GM12892 (cell line): ENCODE measurements around the gene KRTAP12-2.
"Not testable (repeated sequence)": the region's sequence is repeated elsewhere in the genome, so short reads cannot be mapped to it uniquely, and the experiment has no call there.

Experiments
- DNase-seq: peaks from one replicate; pipeline ENCODE4 v3.0.0; 2011; ENCODE audit not compliant: insufficient read length
- FAIRE-seq: peaks from 2 replicates; lab custom pipeline; 2011; peaks lifted over from hg19 to GRCh38; lab: Jason Lieb, UNC
- POLR2A ChIP-seq: IDR thresholded peaks from 2 replicates; pipeline ENCODE4 v1.6.1; 2011; ENCODE audit warnings: low read depth, low read length, control low read depth
- POLR2AphosphoS5 ChIP-seq: IDR thresholded peaks from 2 replicates; pipeline ENCODE4 v1.6.1; 2011; ENCODE audit warnings: low read depth, low read length, control low read depth
- TAF1 ChIP-seq: IDR thresholded peaks from 2 replicates; pipeline ENCODE4 v1.6.1; 2011; ENCODE audit warnings: low read depth, mild to moderate bottlenecking, control low read depth, low read length, borderline replicate concordance

The KRTAP12-2 gene

DNA sequence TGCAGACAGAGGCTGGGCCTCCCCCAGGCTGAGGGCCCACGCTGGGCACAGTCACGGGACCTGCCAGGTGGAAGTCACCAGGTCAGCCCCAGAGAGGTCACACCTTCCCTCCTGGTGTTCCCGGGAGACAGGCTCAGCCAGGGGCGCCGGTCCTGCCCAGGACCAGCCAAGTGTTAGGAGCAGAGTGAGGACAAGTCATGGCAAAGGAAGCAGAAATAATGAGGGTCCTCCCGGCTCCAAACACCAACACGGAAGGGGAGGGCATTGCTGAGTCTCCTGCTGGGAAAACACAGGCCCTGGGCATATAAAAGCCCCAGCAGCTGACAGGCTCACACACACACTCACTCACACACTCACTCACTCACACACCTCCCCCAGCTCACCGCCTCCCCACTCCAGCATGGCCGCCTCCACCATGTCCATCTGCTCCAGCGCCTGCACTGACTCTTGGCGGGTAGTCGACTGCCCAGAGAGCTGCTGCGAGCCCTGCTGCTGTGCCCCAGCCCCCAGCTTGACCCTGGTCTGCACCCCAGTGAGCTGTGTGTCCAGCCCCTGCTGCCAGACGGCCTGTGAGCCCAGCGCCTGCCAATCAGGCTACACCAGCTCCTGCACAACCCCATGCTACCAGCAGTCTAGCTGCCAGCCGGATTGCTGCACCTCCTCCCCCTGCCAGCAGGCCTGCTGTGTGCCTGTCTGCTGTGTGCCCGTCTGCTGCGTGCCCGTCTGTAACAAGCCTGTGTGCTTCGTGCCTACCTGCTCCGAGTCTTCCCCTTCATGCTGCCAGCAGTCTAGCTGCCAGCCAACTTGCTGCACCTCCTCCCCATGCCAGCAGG lies 29.5 kb downstream of the KRTAP12-2 start, which contains the start of gene KRTAP10-10:
Gene KRTAP10-10, plus strand, starts transcription at position 339 of the 833 bp plus-strand sequence. Its CDS starts 62 bp downstream, at position 401.
- no peak for TF ChIP-seq TAF1
- no peak for TF ChIP-seq POLR2AphosphoS5
- TF ChIP-seq POLR2A, result no peak
- FAIRE-seq, result no peak
- no peak for DNase-seq

DNA sequence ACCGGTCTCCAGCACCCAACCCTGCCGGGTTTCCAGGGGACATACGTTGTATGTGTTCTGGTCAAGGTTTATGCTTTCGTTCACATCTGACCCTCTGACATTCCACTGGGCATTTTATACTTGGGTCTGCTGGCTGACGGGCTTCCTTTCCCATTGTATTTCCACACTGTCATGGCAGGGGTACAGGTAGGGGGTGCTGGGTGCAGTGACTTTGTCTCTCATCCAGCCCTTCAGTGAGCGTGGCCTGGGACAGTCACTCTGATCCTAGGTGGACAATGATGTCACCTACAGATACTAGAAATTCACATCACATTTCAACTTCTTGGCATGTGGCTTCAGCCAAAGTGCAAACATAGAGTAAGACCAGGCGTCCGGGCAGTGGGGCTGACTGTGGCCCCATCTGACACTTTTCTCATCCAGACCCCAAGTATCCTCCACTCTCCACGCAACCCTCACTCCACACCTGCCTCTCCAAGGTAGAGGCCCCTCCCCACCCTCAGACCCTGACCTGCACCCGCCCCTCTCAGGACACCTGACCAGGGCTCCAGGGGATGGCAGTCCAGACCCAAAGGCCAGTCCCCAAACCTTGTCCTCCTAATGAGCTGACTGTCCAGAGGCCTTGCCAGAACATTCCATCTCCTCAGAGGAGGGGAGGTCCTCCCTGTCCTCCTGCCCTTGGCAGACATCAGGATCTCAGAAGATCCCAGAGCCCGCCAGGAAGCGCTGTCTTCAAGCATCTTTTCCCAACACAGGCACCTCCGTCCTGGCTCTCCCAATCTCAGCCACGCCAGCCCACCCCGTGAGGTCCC lies 30.3 kb downstream of the KRTAP12-2 start:
- FAIRE-seq (no peak), DNase-seq (no peak)
- TF ChIP-seq POLR2AphosphoS5 (no peak), TAF1 (no peak), POLR2A (no peak)

DNA sequence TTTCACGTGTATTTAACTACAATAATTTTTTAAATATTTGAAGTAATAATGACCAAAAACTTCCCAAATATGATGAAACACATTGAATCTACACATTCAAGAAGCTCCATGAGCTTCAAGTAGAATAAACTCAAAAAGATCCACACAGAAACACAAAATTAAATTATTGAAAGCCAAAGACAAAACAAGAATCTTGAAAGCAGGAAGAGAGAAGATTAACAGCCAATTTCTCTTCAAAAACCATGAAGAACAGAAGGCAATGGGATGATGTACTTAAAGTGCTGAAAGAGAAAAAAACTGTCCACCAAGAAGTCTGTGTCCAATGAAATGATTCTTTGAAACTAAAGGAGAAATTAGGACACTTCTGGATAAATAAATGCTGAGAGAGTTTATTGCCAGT lies 34.7 kb downstream of the KRTAP12-2 start:
- TF ChIP-seq POLR2AphosphoS5, result no peak
- FAIRE-seq (no peak), DNase-seq (no peak)

DNA sequence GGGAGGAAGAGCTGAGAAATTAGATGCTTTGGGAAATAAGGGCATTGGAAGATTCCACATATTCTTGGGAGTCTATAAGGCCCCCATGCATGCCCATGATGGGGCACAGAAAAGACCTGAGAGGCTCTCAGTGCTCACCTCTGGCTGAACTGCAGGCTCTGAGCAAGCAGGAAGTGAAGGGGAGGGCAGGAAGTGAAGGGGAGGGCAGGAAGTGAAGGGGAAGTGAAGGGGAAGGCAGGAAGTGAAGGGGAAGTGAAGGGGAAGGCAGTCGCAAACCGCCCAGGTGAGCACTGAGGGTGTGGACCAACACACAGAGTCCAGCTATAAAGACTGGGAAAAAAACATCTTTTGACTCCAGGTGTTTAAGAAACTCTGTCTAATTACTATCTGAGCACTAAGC lies 36.3 kb downstream of the KRTAP12-2 start:
- DNase-seq (no peak), FAIRE-seq (no peak)
- TF ChIP-seq POLR2A, result no peak
- TF ChIP-seq POLR2AphosphoS5, result no peak
- TF ChIP-seq TAF1, result no peak

DNA sequence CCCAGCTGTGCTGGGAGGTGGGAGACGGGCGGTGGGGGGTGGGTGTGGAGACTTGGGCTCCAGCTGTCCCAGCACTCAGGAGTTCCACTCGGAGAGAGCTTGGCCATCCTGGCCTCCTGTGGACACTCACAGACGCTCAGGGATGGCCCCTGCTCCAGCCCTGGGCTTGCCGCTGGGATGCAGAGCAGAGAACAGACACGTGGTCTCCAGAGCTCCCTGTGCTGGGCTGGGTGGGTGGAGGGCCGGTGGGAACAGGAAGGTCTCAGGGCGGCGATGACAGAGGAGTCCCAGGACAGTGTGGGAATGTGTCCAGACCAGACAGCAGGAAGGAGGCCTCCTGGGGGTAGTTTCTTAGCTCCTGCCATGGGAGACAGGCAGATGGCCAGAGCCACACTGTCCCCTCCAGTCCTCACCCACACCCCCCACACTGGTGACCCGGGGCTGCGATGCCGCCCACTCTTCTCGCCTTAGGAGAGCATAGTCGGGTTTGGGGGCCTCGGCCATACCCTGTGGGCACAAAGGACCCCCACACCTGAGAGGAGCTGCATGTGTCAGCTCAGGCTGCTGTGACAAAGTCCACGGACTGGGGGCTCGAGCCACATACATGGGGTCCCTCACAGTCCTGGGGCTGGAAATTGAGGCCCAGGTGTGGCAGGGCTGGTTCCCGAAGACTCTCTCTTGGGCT lies 37.9 kb downstream of the KRTAP12-2 start:
- TF ChIP-seq TAF1, result no peak
- no peak for TF ChIP-seq POLR2AphosphoS5
- no peak for TF ChIP-seq POLR2A
- FAIRE-seq, result no peak
- DNase-seq, result no peak

DNA sequence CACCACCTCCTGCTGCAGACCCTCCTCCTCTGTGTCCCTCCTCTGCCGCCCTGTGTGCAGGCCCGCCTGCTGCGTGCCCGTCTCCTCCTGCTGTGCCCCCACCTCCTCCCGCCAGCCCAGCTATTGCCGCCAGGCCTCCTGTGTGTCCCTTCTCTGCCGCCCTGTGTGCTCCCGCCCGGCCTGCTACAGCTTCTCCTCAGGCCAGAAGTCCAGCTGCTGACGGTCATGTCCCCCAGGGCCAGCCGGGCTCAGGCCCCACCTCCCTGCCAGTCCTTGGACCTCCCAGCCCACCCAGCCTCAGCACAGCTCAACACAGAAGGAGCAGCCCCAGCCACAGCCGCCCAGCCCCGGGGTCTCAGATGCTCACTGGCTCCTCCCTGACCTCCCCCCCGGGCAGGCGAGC lies 38.9 kb downstream of the KRTAP12-2 start:
- FAIRE-seq, DNase-seq: not testable (repeated sequence)

DNA sequence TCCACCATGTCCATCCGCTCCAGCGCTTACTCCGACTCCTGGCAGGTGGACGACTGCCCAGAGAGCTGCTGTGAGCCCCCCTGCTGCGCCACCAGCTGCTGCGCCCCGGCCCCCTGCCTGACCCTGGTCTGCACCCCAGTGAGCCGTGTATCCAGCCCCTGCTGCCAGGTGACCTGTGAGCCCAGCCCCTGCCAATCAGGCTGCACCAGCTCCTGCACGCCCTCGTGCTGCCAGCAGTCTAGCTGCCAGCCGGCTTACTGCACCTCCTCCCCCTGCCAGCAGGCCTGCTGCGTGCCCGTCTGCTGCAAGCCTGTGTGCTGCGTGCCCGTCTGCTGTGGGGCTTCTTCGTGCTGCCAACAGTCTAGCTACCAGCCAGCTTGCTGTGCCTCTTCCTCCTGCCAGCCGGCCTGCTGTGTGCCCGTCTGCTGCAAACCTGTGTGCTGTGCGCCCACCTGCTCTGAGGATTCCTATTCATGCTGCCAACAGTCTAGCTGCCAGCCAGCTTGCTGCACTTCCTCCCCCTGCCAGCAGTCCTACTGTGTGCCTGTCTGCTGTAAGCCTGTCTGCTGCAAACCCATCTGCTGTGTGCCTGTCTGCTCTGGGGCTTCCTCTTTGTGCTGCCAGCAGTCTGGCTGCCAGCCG lies 39.4 kb downstream of the KRTAP12-2 start:
- not testable (repeated sequence) for DNase-seq, FAIRE-seq

DNA sequence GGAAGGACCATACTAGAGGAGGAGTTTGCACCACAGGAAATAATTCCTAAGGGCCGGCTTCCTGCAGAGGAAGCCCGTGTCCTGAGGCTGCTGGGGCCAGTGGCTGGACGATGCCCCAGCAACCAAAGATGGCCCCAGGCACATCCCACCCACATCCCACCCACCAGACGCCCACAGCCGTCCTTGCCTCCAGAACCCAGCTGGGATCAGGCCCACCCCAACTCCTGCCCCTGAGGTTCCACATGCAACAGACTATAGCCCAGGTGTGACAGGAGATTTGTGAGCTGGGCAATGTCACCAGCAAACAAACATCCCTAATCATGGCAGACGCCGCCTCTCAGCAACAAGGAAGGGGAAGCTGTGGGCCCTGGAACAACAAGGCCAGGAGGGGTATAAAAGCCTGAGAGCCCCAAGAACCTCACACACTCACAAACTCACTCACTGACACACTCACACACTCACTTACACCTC lies 40.0 kb downstream of the KRTAP12-2 start, which contains the start of gene KRTAP10-9:
Gene KRTAP10-9, plus strand, starts transcription at position 421 of the 471 bp plus-strand sequence. CDS start 79 bp downstream, outside the sequence.
- no peak for FAIRE-seq
- no peak for DNase-seq
- TF ChIP-seq POLR2AphosphoS5, result no peak
- no peak for TF ChIP-seq TAF1
- no peak for TF ChIP-seq POLR2A

DNA sequence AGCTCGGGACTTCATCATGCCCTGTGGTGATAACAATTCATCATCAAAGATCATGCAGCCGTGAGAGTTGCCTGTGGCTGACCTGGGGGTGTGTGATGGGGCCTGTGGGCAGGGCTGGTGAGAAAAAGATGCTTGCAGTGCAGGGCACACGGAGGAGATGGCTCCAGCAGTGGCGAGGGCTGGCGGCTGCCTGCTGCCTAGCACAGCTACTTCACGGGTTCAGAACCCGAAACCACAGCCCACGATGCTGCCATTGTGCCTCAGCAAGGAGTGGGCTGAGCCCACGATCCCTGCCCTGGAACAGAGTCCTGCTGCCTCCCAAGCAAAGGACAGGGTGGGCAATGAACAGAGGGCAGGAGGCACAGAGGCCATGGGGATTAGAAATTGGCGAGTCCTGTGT lies 40.5 kb downstream of the KRTAP12-2 start:
- TF ChIP-seq POLR2AphosphoS5, result no peak
- no peak for TF ChIP-seq POLR2A
- no peak for TF ChIP-seq TAF1
- FAIRE-seq (no peak), DNase-seq (no peak)

DNA sequence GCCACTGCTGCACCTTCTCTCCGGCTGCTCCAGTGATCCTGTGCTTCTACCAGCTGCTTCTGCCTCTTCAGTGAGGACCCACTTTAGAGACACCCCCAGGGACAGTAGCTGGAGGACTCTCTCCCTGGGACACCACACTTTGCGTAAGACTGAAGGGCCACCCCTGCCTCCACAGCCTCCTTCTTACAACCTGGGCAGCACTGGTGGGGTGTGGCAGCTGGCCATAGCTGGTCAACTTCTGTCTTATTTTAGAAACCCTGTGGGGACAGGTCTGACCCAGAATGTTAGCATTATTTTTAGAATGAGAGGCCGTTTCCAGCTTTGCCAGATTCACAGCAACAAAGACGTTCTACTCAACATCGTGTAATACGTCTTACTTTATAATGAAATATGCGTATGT lies 41.0 kb downstream of the KRTAP12-2 start:
- DNase-seq (no peak), FAIRE-seq (no peak)

DNA sequence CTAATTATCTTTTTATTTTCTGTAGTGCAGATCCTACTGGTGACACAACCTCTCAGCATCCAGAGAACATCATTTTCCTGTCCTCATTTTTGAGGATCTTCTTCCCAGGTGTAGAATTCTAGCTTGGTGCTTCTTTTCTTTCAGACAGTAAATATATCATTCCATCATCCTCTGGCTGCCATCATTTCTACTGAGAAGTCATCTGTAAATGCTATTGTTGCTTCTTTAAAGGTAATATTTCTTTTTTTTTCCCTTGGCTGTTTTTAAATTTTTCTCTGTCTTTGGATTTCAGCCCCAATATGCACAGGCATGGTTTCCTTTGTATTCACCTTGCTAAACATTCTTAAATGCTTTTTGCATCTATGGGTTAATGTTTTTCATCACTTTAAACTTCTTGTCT lies 43.2 kb downstream of the KRTAP12-2 start:
- DNase-seq (no peak), FAIRE-seq (no peak)
- TF ChIP-seq POLR2AphosphoS5 (no peak), TAF1 (no peak), POLR2A (no peak)

More for the DNA sequence above, 41.0 kb downstream of the KRTAP12-2 start:
- TF ChIP-seq TAF1 (no peak), POLR2AphosphoS5 (no peak), POLR2A (no peak)

DNA sequence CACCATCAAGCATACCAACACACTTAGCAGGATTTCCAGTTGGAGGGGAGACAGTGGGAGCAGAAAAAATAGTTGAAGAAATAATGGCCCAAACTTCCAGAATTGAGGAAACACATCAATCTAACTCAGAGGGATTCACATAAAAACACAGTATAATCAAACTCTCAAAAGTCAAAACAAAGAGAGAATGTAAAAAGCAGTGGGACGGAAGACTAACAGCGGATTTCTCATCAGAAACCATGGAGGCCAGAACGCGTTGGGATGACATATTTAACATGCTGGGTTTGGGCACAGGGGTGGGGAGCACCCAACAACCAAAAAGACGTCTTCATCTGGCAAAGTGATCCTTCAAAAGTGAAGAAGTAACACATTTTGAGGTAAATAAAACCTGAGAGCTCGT lies 46.8 kb downstream of the KRTAP12-2 start:
- no peak for FAIRE-seq
- no peak for TF ChIP-seq POLR2AphosphoS5
- no peak for TF ChIP-seq TAF1
- no peak for TF ChIP-seq POLR2A
- no peak for DNase-seq
